Aorta (tissue), 5 donors: Measurements from ENCODE around the gene STX3. TPM values are rescaled to one million over a fixed set of nuclear protein-coding genes. Genes with fewer than 3 reads are reported as not detected.
"Not testable (repeated sequence)": the region's sequence is repeated elsewhere in the genome, so short reads cannot be mapped to it uniquely, and the experiment has no call there.

Source experiments
- ATAC-seq: fragments of 200-7000 bp; cut with Tn5 transposase; one replicate; pipeline ENCODE4 v1.9.1; 2022; ENCODE audit warnings: moderate library complexity; ENCODE audit not compliant: low FRiP score
- DNase-seq, 2 donors: peaks; one replicate each; pipeline ENCODE4 v3.0.0-alpha.2; 2020
- H3K27ac ChIP-seq, 2 donors: one replicate each; pipeline ENCODE4 v1.5.1; 2013; ENCODE audit warnings: low read length in 2 of 2, mild to moderate bottlenecking in 2 of 2, moderate library complexity in 2 of 2, control low read depth in 1 of 2, inconsistent platforms in 1 of 2, low read depth in 1 of 2
- H3K27me3 ChIP-seq, 2 donors: one replicate each; pipeline ENCODE4 v1.6.1; 2013; ENCODE audit warnings: control low read depth in 1 of 2, low read length in 1 of 2, mild to moderate bottlenecking in 1 of 2, moderate library complexity in 1 of 2; ENCODE audit not compliant: insufficient read depth in 2 of 2, control insufficient read depth in 1 of 2
- H3K36me3 ChIP-seq, 2 donors: one replicate each; pipeline ENCODE4 v1.6.1; 2013; ENCODE audit warnings: control low read depth in 1 of 2, low read length in 1 of 2, mild to moderate bottlenecking in 1 of 2; ENCODE audit not compliant: insufficient read depth in 2 of 2, control insufficient read depth in 1 of 2
- H3K4me1 ChIP-seq, 2 donors: one replicate each; pipeline ENCODE4 v1.6.1; 2013; ENCODE audit warnings: low read length in 2 of 2, control low read depth in 1 of 2, mild to moderate bottlenecking in 1 of 2, moderate library complexity in 1 of 2; ENCODE audit not compliant: insufficient read depth in 2 of 2, control insufficient read depth in 1 of 2
- H3K4me3 ChIP-seq, 2 donors: one replicate each; pipeline ENCODE4 v1.5.1; 2013; ENCODE audit warnings: low read length in 2 of 2, control low read depth in 1 of 2, mild to moderate bottlenecking in 1 of 2
- H3K9me3 ChIP-seq: one replicate; pipeline ENCODE4 v1.6.1; 2013; ENCODE audit warnings: mild to moderate bottlenecking, low read length; ENCODE audit not compliant: control insufficient read depth
- WGBS, 2 donors: extraction: QIAGEN DNeasy Blood & Tissue Kit; methylation state at CpG; one replicate each; pipeline ENCODE4 v1.1.7; 2013; 5-methylcytosine and 5-hydroxymethylcytosine counted together
- intact Hi-C, 2 donors: fragments of 100-400 bp; cut with DNase I; formaldehyde crosslinking; loops; one replicate each; pipeline versions ENCODE4 v1.14.2 to v1.15.0; 2022
- polyA plus RNA-seq, 2 donors: library from polyadenylated mRNA; stranded (reverse); fragments of 200-250 nt; gene quantifications; one replicate each; pipeline ENCODE4 v1.2.3, GENCODE V29; 2013
- total RNA-seq, 2 donors: library from RNA; stranded (reverse); fragmentation: NEBNext Ultra II Directional; extraction: Animal tissue kit (Norgen Biotek cat#: 25700); gene quantifications; one replicate each; pipeline ENCODE4 v1.2.1, GENCODE V29; 2021
- donor health status: healthy with polysubstance abuse.
- donor health status: Bipolar disorder and iron deficiency.
- donor health status: DM: no; HTN: no; CAD: no.
- donor health status: DM: no; HTN: no; CAD: no.
- donor health status: DM: yes; HTN: yes; CAD: no.

The STX3 gene
- total and polyA plus RNA-seq, 4 donors: 12.7 to 23.2 (median 21.7) TPM

- no peak overlapping the region for H3K4me3 ChIP-seq
- H3K9me3 ChIP-seq: no peaks in the 10 kb centered on the region
- WGBS, 2 donors: 66 to 69% methylated on average over 1 of the region's 1 CpG
- H3K36me3 ChIP-seq: peaks cover 0 to 4% of the 10 kb centered on the region in 2 donors
- no peak overlapping the region for H3K27ac ChIP-seq
- no peaks in the 10 kb centered on the region for H3K4me1 ChIP-seq
- intact Hi-C loops: loop anchor here (10.0 kb wide), 2 partner anchors 142 to 272 kb away; partner anchors contain the start of gene PATL1 (in 1 of the 2)
- no peaks in the 10 kb centered on the region for H3K27me3 ChIP-seq
- DNase-seq (no peak), ATAC-seq (no peak)
Measured at GRCh38 chr11:59807047-59807610, 52.0 kb downstream of the STX3 start.

GRCh38 chr11:59810189-59810910 lies 55.2 kb downstream of the STX3 start, which contains the start of gene MRPL16:
Gene MRPL16 (minus strand): TSS chr11:59810778. CDS start chr11:59810658, 120 bp downstream.
- Histone ChIP-seq H3K4me3 (peak within 1 kb of the TSS; percentile 70 to 96), H3K27me3 (no peaks in the 10 kb centered on the region), H3K9me3 (no peaks in the 10 kb centered on the region), H3K4me1 (no peaks in the 10 kb centered on the region), H3K36me3 (peaks cover 0 to 3% of the 10 kb centered on the region in 2 donors), H3K27ac (peak within 1 kb of the TSS in 1 of 2 donors; percentile 77)
- ATAC-seq (peak; percentile 97), DNase-seq (peak; percentile 91 to 94)
- intact Hi-C loops: loop anchor here in 1 of 2 donors (2.0 kb wide), 1 partner anchor 56 kb away; the partner anchor contains the start of gene STX3
- 0% methylated on average over 46 to 54 of the region's 54 CpGs for WGBS, 2 donors

GRCh38 chr11:59810911-59811259 lies 55.7 kb downstream of the STX3 start:
- peak overlapping the region in 1 of 2 donors; percentile 12 for H3K27ac ChIP-seq
- peaks cover 0 to 3% of the 10 kb centered on the region in 2 donors for H3K36me3 ChIP-seq
- peak overlapping the region; percentile 70 to 96 for H3K4me3 ChIP-seq
- 9 to 10% methylated on average over 8 of the region's 8 CpGs for WGBS, 2 donors
- H3K9me3 ChIP-seq: no peaks in the 10 kb centered on the region
- no peaks in the 10 kb centered on the region for H3K4me1 ChIP-seq
- no peaks in the 10 kb centered on the region for H3K27me3 ChIP-seq
- DNase-seq (no peak), ATAC-seq (no peak)
- intact Hi-C loops: loop anchor here in 1 of 2 donors (2.0 kb wide), 1 partner anchor 56 kb away; the partner anchor contains the start of gene STX3

- DNase-seq (no peak), ATAC-seq (no peak)
- H3K27me3 ChIP-seq: no peaks in the 10 kb centered on the region
- H3K4me1 ChIP-seq: no peaks in the 10 kb centered on the region
- H3K4me3 ChIP-seq: no peak overlapping the region
- no peaks in the 10 kb centered on the region for H3K9me3 ChIP-seq
- H3K27ac ChIP-seq: no peak overlapping the region
- 79 to 81% methylated on average over 2 of the region's 2 CpGs for WGBS, 2 donors
- intact Hi-C loops: no loop called here
- H3K36me3 ChIP-seq: no peaks in the 10 kb centered on the region
Measured at GRCh38 chr11:59812220-59812619, 57.0 kb downstream of the STX3 start.

GRCh38 chr11:59813364-59813763 lies 58.2 kb downstream of the STX3 start:
- H3K9me3 ChIP-seq: no peaks in the 10 kb centered on the region
- 90 to 100% methylated on average over 1 of the region's 1 CpG for WGBS, 2 donors

GRCh38 chr11:59814021-59814420 lies 58.8 kb downstream of the STX3 start:
- no peaks in the 10 kb centered on the region for H3K36me3 ChIP-seq
- H3K4me1 ChIP-seq: no peaks in the 10 kb centered on the region
- no peak overlapping the region for H3K27ac ChIP-seq
- no peaks in the 10 kb centered on the region for H3K9me3 ChIP-seq
- intact Hi-C loops: no loop called here
- DNase-seq (no peak), ATAC-seq (no peak)
- H3K27me3 ChIP-seq: no peaks in the 10 kb centered on the region
- no peak overlapping the region for H3K4me3 ChIP-seq
- 67 to 73% methylated on average over 1 of the region's 1 CpG for whole genome bisulfite sequencing, 2 donors

More at GRCh38 chr11:59813364-59813763, 58.2 kb downstream of the STX3 start:
- ATAC-seq: no peak
- intact Hi-C loops: no loop called here
- DNase-seq: no peak
- H3K27ac ChIP-seq: no peak overlapping the region
- no peaks in the 10 kb centered on the region for H3K4me1 ChIP-seq
- no peak overlapping the region for H3K4me3 ChIP-seq
- H3K27me3 ChIP-seq: no peaks in the 10 kb centered on the region
- H3K36me3 ChIP-seq: no peaks in the 10 kb centered on the region

GRCh38 chr11:59815754-59816153 lies 60.6 kb downstream of the STX3 start:
- 94 to 100% methylated on average over 1 of the region's 1 CpG for WGBS, 2 donors
- Histone ChIP-seq H3K36me3 (no peaks in the 10 kb centered on the region), H3K4me3 (no peak overlapping the region), H3K4me1 (no peaks in the 10 kb centered on the region), H3K9me3 (no peaks in the 10 kb centered on the region), H3K27me3 (no peaks in the 10 kb centered on the region), H3K27ac (no peak overlapping the region)
- no peak for DNase-seq
- intact Hi-C loops: loop anchor here in 1 of 2 donors (5.0 kb wide), 1 partner anchor 377 kb away; no protein-coding TSS in a partner anchor
- no peak for ATAC-seq

- DNase-seq, H3K27ac ChIP-seq, H3K4me1 ChIP-seq, H3K9me3 ChIP-seq, H3K36me3 ChIP-seq, ATAC-seq, H3K4me3 ChIP-seq, H3K27me3 ChIP-seq: not testable (repeated sequence)
- WGBS, 2 donors: 76 to 79% methylated on average over 1 of the region's 1 CpG
- intact Hi-C loops: loop anchor here in 1 of 2 donors (5.0 kb wide), 1 partner anchor 376 kb away; no protein-coding TSS in a partner anchor
Measured at GRCh38 chr11:59816434-59816833, 61.3 kb downstream of the STX3 start.
